Measurements from ENCODE around the gene SNAI3. TPM values are rescaled to one million over a fixed set of nuclear protein-coding genes. Genes with fewer than 3 reads are reported as not detected.

The SNAI3 gene
- total RNA-seq, 1 experiment from 2014 or later: 2.2 TPM

GRCh38 chr16:88692861-88693260 is 6.6 kb upstream of the SNAI3 start:
- DNase-seq (ENCODE audit: low read depth, low spot score): no peak
- TF ChIP-seq CEBPB (IDR thresholded peaks at IDR 0.05; ENCODE audit: low read depth) (no peak), REST (IDR thresholded peaks at IDR 0.05; ENCODE audit: low read depth) (no peak), ZNF274 (IDR thresholded peaks at IDR 0.05; ENCODE audit: low read depth, low read length) (no peak), CTCF (IDR thresholded peaks at IDR 0.05 in 2 of 3, conservative IDR thresholded peaks at IDR 0.05 in 1 of 3; ENCODE audit: borderline replicate concordance in 1 of 3, insufficient read depth in 1 of 3, low read depth in 2 of 3, low read length in 2 of 3) (no peak), JUND (IDR thresholded peaks at IDR 0.05) (no peak), EZH2 (IDR thresholded peaks at IDR 0.05) (no peak), YY1 (IDR thresholded peaks at IDR 0.05; ENCODE audit: extremely low read depth, insufficient replicate concordance, low read depth, low read length) (no peak), CBX3 (IDR thresholded peaks at IDR 0.05; ENCODE audit: low read depth) (no peak), SIN3A (IDR thresholded peaks at IDR 0.05; ENCODE audit: low read depth) (no peak), ATF3 (IDR thresholded peaks at IDR 0.05) (no peak), ZFX (IDR thresholded peaks at IDR 0.05) (no peak), POLR2AphosphoS5 (IDR thresholded peaks at IDR 0.05; ENCODE audit: low read depth, low read length) (no peak), SRF (IDR thresholded peaks at IDR 0.05; ENCODE audit: low read depth) (no peak), ELF1 (IDR thresholded peaks at IDR 0.05; ENCODE audit: borderline replicate concordance, low read depth) (no peak), EZH2phosphoT487 (IDR thresholded peaks at IDR 0.05; ENCODE audit: borderline replicate concordance) (no peak)

More at GRCh38 chr16:88692861-88693260, 6.6 kb upstream of the SNAI3 start:
- ATAC-seq: no peak
- Histone ChIP-seq H3K9me3 (ENCODE audit: control insufficient read depth in 1 of 2, insufficient read depth in 1 of 2, low read depth in 1 of 2, low read length in 2 of 2) (no peaks in the 10 kb centered on the region), H3K4me1 (ENCODE audit: control insufficient read depth in 1 of 2, insufficient read depth in 2 of 2, low read length in 2 of 2) (peaks cover 7% of the 10 kb centered on the region in 2 experiments), H4K20me1 (ENCODE audit: insufficient read depth) (no peaks in the 10 kb centered on the region), H3K27ac (ENCODE audit: low read depth, low read length) (no peak overlapping the region), H3K9ac (ENCODE audit: low read length) (no peak overlapping the region), H3K79me2 (ENCODE audit: insufficient read depth, low read length) (no peaks in the 10 kb centered on the region), H3K4me3 (replicated peaks in 1 of 2; ENCODE audit: low read depth in 1 of 2, low read length in 2 of 2) (no peak overlapping the region), H3K9me2 (ENCODE audit: insufficient read depth) (no peaks in the 10 kb centered on the region), H3K36me3 (ENCODE audit: control insufficient read depth in 1 of 2, insufficient read depth in 2 of 2, low read length in 2 of 2) (no peaks in the 10 kb centered on the region), H2AFZ (ENCODE audit: low read depth, low read length, poor library complexity, severe bottlenecking) (no peak overlapping the region), H3K4me2 (ENCODE audit: low read length) (no peak overlapping the region), H3K27me3 (ENCODE audit: insufficient read depth, low read length) (no peaks in the 10 kb centered on the region)
- CTCF ChIA-PET: no interaction called here
- POLR2A ChIA-PET: no interaction called here
- intact Hi-C loops (cut with micrococcal nuclease): no loop called here
- RAD21 ChIA-PET (ENCODE audit: low non-redundant PET in 1 of 2, low total read pairs in 2 of 2, uncharacterized antibody in 2 of 2, unreplicated experiment in 2 of 2): no interaction called here
- BruUV-seq (replicated peaks): no TSS peak
